ENCODE measurements around the gene DCAF8.
A peak's percentile ranks its signal among the peaks of the same experiment; 100 is the strongest.

Gene DCAF8

DNA sequence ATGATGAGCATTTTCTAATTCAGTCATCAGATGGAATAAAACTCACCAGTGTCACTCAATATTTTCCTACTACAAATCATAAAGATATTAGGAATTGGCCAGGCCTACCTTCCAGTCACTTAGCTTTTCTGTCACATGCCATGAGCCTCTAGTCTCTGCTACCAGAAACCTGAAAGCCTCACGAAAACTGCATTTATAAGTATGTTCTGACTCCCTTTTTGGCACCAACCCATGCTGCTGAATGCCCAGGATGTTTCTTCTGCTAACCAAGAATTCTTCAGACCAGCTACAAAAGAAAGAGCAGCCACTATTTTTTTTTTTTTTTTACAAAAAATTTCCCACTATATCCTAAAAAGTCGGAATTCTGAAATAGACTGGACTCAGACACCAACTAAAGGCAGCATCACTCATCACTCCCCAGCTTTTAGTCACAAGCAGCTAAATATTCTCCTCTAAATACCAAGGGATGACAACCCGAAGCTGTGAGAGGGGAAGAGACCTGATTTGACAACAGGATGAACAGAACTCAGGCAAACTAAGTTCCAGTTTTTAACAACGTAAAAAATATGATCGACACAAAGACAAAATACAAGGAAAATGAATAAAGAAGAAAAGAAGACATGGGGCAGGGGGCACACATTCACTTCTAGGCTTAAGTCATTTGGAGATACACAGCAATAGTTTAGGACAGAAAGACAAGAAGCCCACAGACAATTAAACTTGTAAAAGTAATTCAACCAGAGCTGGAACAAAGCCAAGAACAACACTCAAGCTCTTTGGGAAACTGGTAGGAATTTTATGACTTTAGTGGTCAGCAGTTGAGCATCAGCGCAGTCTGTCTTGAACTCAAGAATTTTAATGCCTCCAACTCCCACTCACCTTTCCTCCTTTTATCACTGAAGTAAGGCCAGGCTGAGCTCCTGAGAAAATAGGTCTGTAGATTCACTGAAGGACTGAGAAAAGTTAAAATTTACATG, 1.7 kb downstream of the DCAF8 start:
- DNase-seq = no peak

- no peak for DNase-seq
These were observed 4.1 kb downstream of the DCAF8 start for GRCh38 chr1:160258177-160258798.

- DNase-seq = no peak
These were observed 4.8 kb downstream of the DCAF8 start for GRCh38 chr1:160257411-160258015.

DNA sequence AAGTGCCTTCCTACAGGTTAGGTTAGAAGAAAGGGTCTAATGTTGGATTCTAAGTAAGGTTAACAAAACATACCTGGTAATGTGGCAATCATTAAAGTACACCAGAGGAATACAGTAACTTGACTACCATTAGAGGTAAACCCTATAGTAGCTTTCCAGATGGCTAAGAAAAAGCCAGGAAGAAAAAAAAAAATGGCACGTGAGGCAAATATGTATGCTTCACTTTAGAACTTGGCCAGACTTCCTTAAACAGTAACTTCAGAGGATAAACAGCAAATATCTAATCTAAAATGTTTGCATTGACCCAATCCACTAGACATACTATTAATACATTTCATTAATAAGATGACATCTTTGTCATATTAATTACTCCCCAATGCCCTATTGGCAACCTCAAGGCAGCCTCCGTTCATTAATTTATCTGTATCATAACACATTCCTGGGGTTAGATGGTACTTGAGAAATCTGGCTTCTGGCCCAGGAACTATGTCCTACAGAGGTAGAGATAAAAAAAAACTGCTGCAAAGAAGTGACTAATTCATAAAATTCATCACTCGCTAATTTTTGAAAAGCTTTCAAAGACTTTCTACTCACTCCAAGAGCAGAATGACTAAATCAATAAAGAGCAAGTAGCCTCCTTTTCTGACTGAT, 5.8 kb downstream of the DCAF8 start:
- DNase-seq = no peak

- DNase-seq = no peak
These were observed 6.5 kb downstream of the DCAF8 start for GRCh38 chr1:160255781-160256300.

- peak; percentile 37 to 88 for DNase-seq
These were observed 10.4 kb downstream of the DCAF8 start for GRCh38 chr1:160251687-160252526.

GRCh38 chr1:160251011-160251410, 11.3 kb downstream of the DCAF8 start:
- DNase-seq = no peak

DNA sequence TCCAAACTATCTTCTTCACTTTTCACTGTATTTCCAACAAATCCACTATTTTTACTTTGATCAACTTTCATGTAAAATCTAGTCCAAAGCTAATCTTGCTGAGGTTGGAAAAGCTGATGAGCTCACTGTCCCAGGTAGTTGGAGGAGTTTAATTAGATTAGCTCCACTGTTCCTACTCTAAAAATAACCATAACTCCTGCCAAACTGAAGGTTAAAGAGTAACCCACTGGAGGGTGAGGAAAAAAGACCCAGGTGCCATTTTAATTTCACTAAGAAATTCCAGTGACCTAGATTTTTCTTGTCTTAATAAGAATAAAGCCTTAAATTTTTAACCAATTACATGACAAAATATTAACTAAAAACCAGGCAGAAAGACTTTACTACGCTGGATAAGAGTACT, 15.3 kb downstream of the DCAF8 start:
- DNase-seq = no peak

DNA sequence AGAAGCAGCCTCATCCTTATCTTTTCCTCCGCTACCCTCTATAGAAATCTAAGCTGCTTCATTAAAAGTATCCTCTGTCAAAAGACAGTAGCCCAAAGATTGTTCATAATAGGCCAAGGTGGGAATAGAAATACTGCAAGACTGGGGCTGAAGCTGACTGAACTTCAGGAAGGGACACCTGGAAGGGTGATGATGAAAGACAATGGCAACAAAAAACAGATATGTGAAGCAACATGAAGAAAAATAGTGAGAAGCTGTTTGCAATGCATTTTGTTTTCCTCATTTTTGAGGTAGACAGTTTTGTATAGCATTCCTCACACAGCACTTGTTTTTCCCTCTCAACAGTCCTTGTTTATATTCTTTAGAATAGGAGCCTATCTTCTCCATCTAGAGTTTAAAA, 16.9 kb downstream of the DCAF8 start:
- DNase-seq = no peak

GRCh38 chr1:160244209-160244608, 18.1 kb downstream of the DCAF8 start:
- no peak for DNase-seq

- peak; percentile 77 to 85 for DNase-seq
These were observed 18.6 kb downstream of the DCAF8 start for GRCh38 chr1:160243767-160244166.

DNA sequence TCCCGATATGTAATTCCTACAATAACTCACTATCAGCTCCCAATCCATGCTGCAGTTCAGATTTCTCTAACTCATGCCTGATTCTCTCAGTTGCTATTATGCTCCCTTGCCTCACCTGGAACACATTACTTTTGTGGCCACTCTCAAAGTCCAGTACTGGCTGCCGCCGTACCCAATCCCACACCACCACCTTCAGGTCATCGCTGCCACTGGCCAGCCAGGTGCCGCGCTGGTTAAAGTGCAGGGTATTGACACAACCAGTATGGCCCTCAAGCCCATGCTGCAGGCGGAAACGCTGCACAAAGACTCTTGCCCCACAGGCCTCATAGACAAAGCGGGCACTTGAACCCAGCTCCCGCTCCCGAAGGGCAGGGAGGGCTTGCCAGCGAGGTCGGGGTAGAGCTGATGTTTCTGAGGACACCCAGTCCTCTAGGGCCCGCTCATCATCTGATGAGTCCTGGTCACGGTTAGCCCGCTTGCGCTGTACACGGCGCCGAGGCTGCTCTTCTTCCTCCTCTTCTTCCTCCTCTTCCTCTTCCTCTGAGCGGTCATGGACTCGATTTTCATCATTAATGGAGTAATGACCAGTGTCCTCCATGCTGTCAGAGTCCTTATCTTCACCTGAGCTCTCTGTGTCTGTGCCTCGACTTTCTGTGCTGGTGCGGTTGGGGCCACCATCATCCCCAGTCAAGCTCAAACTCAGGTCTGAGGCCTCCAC, 22.6 kb downstream of the DCAF8 start:
- DNase-seq = no peak

- DNase-seq = no peak
These were observed 23.9 kb downstream of the DCAF8 start for GRCh38 chr1:160238408-160238807.

DNA sequence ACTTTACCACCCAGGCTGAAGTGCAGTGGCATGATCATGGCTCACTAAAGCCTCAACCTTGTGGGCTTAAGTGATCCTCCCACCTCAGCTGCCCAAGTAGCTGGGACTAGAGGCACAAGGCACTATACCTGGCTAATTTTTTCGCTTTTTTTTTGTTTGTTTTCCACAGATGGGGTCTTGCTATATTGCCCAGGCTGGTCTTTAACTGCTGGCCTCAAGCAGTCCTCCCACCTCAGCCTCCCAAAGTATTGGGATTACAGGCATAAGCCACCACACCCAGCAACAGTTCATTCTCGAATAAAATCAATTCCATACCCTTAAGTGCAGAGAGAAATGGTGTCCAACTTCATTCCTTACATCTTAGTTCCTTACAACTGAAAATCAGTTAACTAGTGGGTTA, 24.8 kb downstream of the DCAF8 start:
- DNase-seq = no peak

DNA sequence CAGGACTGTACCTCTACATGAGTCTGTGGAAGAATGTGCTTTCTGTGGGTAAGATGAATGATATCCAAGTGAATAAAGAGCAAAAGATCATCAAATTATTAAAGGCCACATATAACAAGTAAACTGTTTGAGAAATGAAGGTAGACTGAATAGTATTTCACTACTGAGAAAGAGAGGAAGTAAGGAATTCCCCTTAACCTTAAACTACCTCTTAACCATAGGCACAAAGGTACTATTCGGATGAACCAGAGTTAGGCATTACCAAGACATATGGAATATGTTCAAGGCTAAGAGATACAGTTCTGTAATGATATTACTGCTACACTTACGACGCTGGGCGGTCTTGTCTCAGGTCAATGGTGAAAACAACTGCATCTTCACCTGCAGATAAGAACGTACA, 25.5 kb downstream of the DCAF8 start:
- DNase-seq = no peak

DNA sequence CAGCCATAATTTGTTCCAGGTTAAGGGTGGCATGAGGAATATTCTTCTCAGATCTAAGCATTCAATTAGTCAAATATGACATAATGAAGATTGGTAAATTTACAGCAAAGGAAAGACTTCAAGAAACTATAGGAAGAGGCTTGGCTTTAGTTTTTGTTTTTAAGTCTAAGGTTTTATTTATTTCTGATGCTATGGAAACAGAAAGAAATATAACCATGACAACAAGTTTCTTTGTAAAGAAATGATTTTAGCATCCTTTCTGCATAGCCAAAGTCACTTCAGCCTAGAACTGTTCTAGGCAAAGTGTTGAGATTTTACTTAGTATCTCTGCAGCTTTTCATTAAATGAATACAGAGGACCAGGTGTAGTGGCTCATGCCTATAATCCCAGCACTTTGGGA, 29.4 kb downstream of the DCAF8 start:
- DNase-seq = no peak

DNA sequence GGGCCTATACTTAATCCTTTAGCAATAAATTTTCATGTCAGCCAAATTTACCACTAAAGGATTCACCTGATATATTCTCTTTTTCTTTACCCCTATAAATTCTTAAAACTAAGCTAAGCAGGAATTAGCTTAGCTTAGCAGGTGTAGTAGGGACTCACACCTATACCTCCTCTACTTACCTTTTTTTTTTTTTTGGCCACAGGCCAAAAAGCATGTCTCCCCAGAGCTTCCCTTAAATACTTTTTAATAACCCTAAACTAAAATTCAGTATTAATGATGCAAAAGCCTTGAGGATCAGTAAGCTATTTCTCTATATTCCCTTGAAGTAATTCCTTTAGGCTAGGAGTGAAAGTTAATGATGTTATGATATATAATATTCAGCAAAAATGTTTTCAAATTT, 33.9 kb downstream of the DCAF8 start:
- no peak for DNase-seq

GRCh38 chr1:160227561-160227960, 34.8 kb downstream of the DCAF8 start:
- DNase-seq = no peak

DNA sequence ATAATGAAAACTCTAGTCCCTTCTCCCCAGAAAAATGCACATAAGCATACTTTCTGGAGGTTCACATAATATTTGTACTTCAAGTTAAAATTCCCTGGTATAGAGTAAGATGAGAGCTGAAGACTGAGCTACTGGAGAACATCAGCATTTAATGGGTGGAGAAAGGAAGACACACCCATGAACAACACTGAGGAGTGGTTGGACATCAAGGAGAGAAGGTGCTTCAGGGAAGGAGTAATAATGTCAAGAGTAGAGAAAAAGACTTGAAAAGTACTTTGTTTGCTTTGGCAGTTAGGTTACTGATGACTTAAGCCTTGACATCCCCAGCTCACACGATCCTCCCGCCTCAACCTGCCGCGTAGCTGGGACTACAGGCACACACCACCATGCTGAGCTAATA, 35.3 kb downstream of the DCAF8 start:
- no peak for DNase-seq

GRCh38 chr1:160226623-160227022, 35.7 kb downstream of the DCAF8 start:
- DNase-seq = no peak

DNA sequence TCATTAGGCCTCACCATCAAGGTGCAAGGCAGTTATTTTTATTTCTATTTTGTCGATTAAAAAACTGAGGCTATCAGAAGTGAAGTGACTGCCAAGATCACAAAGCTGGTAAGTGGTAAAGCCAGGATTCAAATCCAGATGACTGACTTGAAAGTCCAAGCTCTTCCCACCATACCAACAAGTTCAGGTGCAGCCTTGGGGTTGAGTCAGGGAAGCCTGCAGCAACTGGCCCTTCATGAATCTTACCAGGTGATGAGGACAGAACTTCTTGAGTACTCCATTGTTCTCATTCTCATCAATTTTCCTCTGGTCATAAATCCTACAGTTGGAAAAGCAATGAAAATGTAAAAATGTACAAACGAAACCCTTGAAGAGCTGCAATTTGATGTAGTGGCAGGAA, 37.0 kb downstream of the DCAF8 start:
- no peak for DNase-seq

All from cerebellar nuclear complex (tissue), 1 donor.